Hindlimb muscle (tissue), 1 donor: ENCODE measurements around the gene SERF2. TPM values are rescaled to one million over a fixed set of nuclear protein-coding genes. Genes with fewer than 3 reads are reported as not detected.
"Not testable (repeated sequence)": the region's sequence is repeated elsewhere in the genome, so short reads cannot be mapped to it uniquely, and the experiment has no call there.

Source experiments
- DNase-seq: peaks from one replicate; pipeline ENCODE4 v3.0.0-alpha.2; 2013
- polyA plus RNA-seq: library from polyadenylated mRNA; unstranded; fragments of 120-200 nt; gene quantifications from one replicate; pipeline ENCODE4 v1.2.1, GENCODE V29; 2013; ENCODE audit not compliant: insufficient read length

SERF2 gene
- polyA plus RNA-seq, 1 donor, result 536 TPM

DNA sequence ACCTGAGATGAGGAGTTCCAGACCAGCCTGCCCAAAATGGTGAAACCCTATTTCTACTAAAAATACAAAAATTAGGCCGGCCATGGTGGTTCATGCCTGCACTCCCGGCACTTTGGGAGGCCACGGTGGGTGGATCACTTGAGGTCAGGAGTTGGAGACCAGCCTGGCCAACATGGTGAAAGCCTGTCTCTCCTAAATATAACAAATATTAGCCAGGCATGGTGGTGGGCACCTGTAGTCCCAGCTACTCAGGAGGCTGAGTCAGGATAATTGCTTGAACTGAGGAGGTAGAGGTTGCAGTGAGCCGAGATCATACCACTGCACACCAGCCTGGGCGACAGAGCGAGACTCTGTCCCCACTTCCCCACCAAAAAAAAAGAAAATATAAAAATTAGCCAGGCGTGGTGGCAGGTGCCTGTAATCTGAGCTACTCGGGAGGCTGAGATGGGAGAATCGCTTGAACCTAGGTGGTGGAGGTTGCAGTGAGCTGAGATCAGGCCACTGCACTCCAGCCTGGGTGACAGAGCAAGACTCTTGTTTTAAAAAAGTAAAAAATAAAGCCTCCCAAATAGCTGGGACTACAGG is 38.7 kb downstream of the SERF2 start:
- DNase-seq, result not testable (repeated sequence)

DNA sequence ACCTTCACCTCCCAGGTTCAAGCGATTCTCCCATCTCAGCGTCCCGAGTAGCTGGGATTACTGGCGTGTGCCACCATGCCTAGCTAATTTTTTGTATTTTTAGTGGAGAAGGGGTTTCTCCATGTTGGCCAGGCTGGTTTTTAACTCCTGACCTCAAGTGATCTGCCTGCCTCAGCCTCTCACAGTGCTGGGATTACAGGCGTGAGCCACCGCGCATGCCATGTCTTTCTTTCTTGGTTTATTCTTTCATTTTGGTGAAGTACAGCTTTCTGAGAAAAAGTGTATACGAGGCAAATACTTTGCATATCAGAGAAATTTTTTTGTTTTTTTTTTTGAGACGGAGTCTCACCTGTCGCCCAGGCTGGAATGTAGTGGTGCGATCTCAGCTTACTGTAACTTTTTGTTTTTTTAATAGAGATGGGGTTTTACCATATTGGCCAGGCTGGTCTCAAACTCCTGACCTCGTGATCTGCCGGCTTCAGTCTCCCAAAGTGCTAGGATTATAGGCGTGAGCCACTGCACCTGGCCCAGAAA is 39.5 kb downstream of the SERF2 start:
- not testable (repeated sequence) for DNase-seq

DNA sequence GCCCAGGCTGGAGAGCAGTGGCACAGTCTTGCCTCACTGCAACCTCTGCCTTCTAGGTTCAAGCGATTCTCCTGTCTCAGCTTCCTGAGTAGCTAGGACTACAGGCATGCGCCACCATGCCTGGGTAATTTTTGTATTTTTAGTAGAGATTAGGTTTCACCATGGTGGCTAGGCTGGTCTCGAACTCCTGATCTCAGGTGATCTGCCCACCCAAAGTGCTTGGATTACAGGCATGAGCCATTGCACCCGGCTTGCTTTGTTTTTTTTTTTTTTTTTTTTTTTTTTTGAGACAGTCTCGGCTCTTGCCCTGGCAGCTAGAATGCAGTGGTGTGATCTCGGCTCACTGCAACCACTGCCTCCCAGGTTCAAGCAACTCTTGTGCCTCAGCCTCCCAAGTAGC is 40.4 kb downstream of the SERF2 start:
- not testable (repeated sequence) for DNase-seq

DNA sequence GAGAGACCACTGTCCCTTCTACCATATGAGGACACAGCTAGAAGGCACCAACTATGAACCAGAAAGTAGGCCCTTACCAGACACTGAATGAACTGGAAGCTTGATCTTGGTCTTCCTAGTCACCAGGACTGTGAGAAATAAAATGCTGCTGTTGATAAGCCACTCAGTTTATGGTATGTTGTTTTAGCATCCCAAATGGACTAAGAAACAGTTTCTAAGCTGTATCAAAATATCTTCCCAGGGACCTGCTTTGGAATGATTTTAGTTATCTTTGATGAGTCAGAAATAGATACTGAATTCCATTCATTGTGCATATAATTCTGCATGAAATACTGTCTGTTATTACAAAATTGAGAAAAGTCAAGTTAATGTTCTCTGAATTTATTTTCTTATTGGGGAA is 53.3 kb downstream of the SERF2 start:
- no peak for DNase-seq

Other genes with a start within 250 kb of the SERF2 start
- 8.4 TPM for gene PPIP5K1, start 202.1 kb upstream of the SERF2 start, polyA plus RNA-seq
- gene CKMT1B, start 198.3 kb upstream of the SERF2 start, polyA plus RNA-seq, result not detected
- gene STRC, start 173.5 kb upstream of the SERF2 start, polyA plus RNA-seq, result 0.58 TPM
- 2.5 TPM for gene CATSPER2, start 143.5 kb upstream of the SERF2 start, polyA plus RNA-seq
- gene CKMT1A, start 98.5 kb upstream of the SERF2 start, polyA plus RNA-seq, result not detected
- gene PDIA3, start 45.9 kb upstream of the SERF2 start, polyA plus RNA-seq, result 182 TPM
- 3.3 TPM for gene ELL3, start 15.4 kb upstream of the SERF2 start, polyA plus RNA-seq
- gene SERINC4, start 7.9 kb downstream of the SERF2 start, polyA plus RNA-seq, result 0.90 TPM
- 12.8 TPM for gene HYPK, start 8.3 kb downstream of the SERF2 start, polyA plus RNA-seq
- 30.0 TPM for gene MFAP1, start 32.4 kb downstream of the SERF2 start, polyA plus RNA-seq
- 7.3 TPM for gene WDR76, start 34.7 kb downstream of the SERF2 start, polyA plus RNA-seq